Adrenal gland (tissue), 19 donors: ENCODE measurements around the gene SLC9B2. TPM values are rescaled to one million over a fixed set of nuclear protein-coding genes. Genes with fewer than 3 reads are reported as not detected.

Experiments used
- DNase-seq, 7 donors: peaks; one replicate each; pipeline ENCODE4 v3.0.0-alpha.2; 2019 to 2020
- H3K27ac ChIP-seq, 5 donors: fragments of 200-600 bp; sonication (generic) in 4 of 5; 1 replicate in 3 of 5; 2 replicates in 2 of 5; pipeline versions ENCODE4 v1.5.1 to v1.8.0; 2016 to 2020; ENCODE audit warnings: mild to moderate bottlenecking in 1 of 5
- H3K27me3 ChIP-seq: fragments of 200-600 bp; 2 replicates; pipeline ENCODE4 v1.8.0; 2021
- H3K36me3 ChIP-seq, 2 donors: fragments of 200-600 bp; replicated peaks in 1 of 2; 1 replicate in 1 of 2; 2 replicates in 1 of 2; pipeline versions ENCODE4 v1.5.1 to v1.8.0; 2018 to 2022
- H3K4me1 ChIP-seq, 2 donors: fragments of 200-600 bp; replicated peaks in 1 of 2; 1 replicate in 1 of 2; 2 replicates in 1 of 2; pipeline versions ENCODE4 v1.5.1 to v1.8.0; 2018 to 2021
- H3K4me3 ChIP-seq, 4 donors: fragments of 200-600 bp; sonication (generic) in 3 of 4; one replicate each; pipeline ENCODE4 v1.5.1; 2016 to 2018
- H3K9me3 ChIP-seq, 3 donors: fragments of 200-600 bp; sonication (generic) in 1 of 3; replicated peaks in 1 of 3; 1 replicate in 2 of 3; 2 replicates in 1 of 3; pipeline versions ENCODE4 v1.5.1 to v1.8.0; 2016 to 2021
- POLR2A ChIP-seq, 2 donors: fragments of 450-650 bp; IDR thresholded peaks; one replicate each; pipeline ENCODE4 v1.6.1; 2017; ENCODE audit warnings: antibody characterized with exemption in 2 of 2, mild to moderate bottlenecking in 2 of 2, moderate library complexity in 1 of 2
- WGBS, 4 donors: extraction: QIAGEN DNeasy Blood & Tissue Kit in 2 of 4; methylation state at CpG; one replicate each; pipeline versions ENCODE4 v1.1.5 to v1.1.7; 2013 to 2017; 5-methylcytosine and 5-hydroxymethylcytosine counted together
- intact Hi-C, 2 donors: fragments of 100-400 bp; cut with DNase I; formaldehyde crosslinking; loops; one replicate each; pipeline versions ENCODE4 v1.14.1 to v1.15.0; 2022 to 2023
- long read RNA-seq, 10 donors: library from polyadenylated mRNA in 3 of 10; unstranded in 2 of 10; stranded (forward) in 1 of 10; transcript quantifications; one replicate each; pipeline ENCODE4 v2.0.0 and lab custom pipeline, GENCODE V29; 2021 to 2026
- polyA plus RNA-seq, 3 donors: library from polyadenylated mRNA; stranded (reverse); fragments of 200-250 nt in 2 of 3; fragments of 350-450 nt in 1 of 3; fragmentation: Illumina TruSeq in 1 of 3; extraction: RNeasy Lipid Tissue Mini Kit (QIAGEN cat#74804) in 1 of 3; gene quantifications; one replicate each; pipeline ENCODE4 v1.2.3, GENCODE V29; 2013 to 2014
- total RNA-seq, 9 donors: library from RNA; depleted of rRNA in 4 of 9; stranded (reverse); fragments of >200 nt in 4 of 9; fragments of 120-200 nt in 1 of 9; fragmentation: NEBNext Ultra II Directional in 1 of 9; extraction: Animal tissue kit (Norgen Biotek cat#: 25700) in 1 of 9; gene quantifications; one replicate each; pipeline versions ENCODE4 v1.1.0 to v1.2.4, GENCODE V29; 2013 to 2023
- TF ChIP-seq, protein P1 (sequence below), 6 experiments: fragments of 450-650 bp in 4 of 6; fragments of 200-600 bp in 2 of 6; sonication (generic) in 1 of 6; IDR thresholded peaks; 1 replicate in 5 of 6; 2 replicates in 1 of 6; pipeline versions ENCODE4 v1.5.1 to v1.8.0; 2016 to 2021; ENCODE audit warnings: antibody characterized with exemption in 6 of 6, mild to moderate bottlenecking in 2 of 6, moderate library complexity in 1 of 6
- donor health status: healthy with polysubstance abuse.
- donor health status: Bipolar disorder and iron deficiency.
- donor health status: DM: yes; HTN: yes; CAD: no.
- donor health status: DM: no; HTN: no; CAD: no.
- donor health status: DM: no; HTN: no; CAD: no.
- donor health status: DM: yes; HTN: yes; CAD: no.

SLC9B2 gene, protein sequence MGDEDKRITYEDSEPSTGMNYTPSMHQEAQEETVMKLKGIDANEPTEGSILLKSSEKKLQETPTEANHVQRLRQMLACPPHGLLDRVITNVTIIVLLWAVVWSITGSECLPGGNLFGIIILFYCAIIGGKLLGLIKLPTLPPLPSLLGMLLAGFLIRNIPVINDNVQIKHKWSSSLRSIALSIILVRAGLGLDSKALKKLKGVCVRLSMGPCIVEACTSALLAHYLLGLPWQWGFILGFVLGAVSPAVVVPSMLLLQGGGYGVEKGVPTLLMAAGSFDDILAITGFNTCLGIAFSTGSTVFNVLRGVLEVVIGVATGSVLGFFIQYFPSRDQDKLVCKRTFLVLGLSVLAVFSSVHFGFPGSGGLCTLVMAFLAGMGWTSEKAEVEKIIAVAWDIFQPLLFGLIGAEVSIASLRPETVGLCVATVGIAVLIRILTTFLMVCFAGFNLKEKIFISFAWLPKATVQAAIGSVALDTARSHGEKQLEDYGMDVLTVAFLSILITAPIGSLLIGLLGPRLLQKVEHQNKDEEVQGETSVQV
- total RNA-seq (10 to 100 TPM in 7 of 9 donors, 1 to 10 TPM in 2; 7.2 to 16.3 (median 14.3) TPM), polyA plus RNA-seq (10 to 100 TPM; 12.4 to 14.8 (median 13.3) TPM)
- long read RNA-seq, donor 1, partial matches to known transcripts, result 0 of 2 reads
- long read RNA-seq, donor 1, other reads (novel, unspliced or antisense), result 0 of 2 reads
- long read RNA-seq, donor 2, result 0 reads
- long read RNA-seq, donor 3, partial matches to known transcripts, result 0 of 2 reads
- long read RNA-seq, donor 3, other reads (novel, unspliced or antisense), result 0 of 2 reads
- long read RNA-seq, donor 4, partial matches to known transcripts, result 1 of 9 reads
- long read RNA-seq, donor 4, other reads (novel, unspliced or antisense), result 3 of 9 reads
- long read RNA-seq, donor 5, transcript SLC9B2-202 (12 exons, 3,126 nt), result major isoform, 12 of 21 reads
- long read RNA-seq, donor 5, partial matches to known transcripts, result 3 of 21 reads
- long read RNA-seq, donor 5, other reads (novel, unspliced or antisense), result 4 of 21 reads
- long read RNA-seq, donor 6, partial matches to known transcripts, result 0 of 2 reads
- long read RNA-seq, donor 6, other reads (novel, unspliced or antisense), result 1 of 2 reads
- long read RNA-seq, donor 7, result 0 reads
- long read RNA-seq, donor 8, partial matches to known transcripts, result 0 of 1 reads
- long read RNA-seq, donor 8, other reads (novel, unspliced or antisense), result 0 of 1 reads
- long read RNA-seq, donor 9, result 0 reads
- long read RNA-seq, donor 10, partial matches to known transcripts, result 0 of 1 reads
- long read RNA-seq, donor 10, other reads (novel, unspliced or antisense), result 0 of 1 reads

GRCh38 chr4:103076747-103077347, at the start of gene SLC9B2:
TSS of gene SLC9B2 (minus strand) at chr4:103076761. CDS start at chr4:103067550, 9,211 bp downstream.
- 15 to 19% (median 19%) methylated on average over 21 of the region's 21 CpGs for WGBS, 4 donors
- no peaks in the 10 kb centered on the region for H3K9me3 ChIP-seq
- intact Hi-C loops, result no loop called here
- peak within 1 kb of the TSS in 3 of 4 donors; percentile 21 to 62 (median 54) for H3K4me3 ChIP-seq
- DNase-seq, result no peak
- TF ChIP-seq, protein P1, sequence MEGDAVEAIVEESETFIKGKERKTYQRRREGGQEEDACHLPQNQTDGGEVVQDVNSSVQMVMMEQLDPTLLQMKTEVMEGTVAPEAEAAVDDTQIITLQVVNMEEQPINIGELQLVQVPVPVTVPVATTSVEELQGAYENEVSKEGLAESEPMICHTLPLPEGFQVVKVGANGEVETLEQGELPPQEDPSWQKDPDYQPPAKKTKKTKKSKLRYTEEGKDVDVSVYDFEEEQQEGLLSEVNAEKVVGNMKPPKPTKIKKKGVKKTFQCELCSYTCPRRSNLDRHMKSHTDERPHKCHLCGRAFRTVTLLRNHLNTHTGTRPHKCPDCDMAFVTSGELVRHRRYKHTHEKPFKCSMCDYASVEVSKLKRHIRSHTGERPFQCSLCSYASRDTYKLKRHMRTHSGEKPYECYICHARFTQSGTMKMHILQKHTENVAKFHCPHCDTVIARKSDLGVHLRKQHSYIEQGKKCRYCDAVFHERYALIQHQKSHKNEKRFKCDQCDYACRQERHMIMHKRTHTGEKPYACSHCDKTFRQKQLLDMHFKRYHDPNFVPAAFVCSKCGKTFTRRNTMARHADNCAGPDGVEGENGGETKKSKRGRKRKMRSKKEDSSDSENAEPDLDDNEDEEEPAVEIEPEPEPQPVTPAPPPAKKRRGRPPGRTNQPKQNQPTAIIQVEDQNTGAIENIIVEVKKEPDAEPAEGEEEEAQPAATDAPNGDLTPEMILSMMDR (IDR thresholded peaks at IDR 0.05), result no peak
- TF ChIP-seq POLR2A (IDR thresholded peaks at IDR 0.05), result no peak
- peaks cover 0 to 17% of the 10 kb centered on the region in 2 donors for H3K36me3 ChIP-seq
- peaks cover 6 to 23% of the 10 kb centered on the region in 2 donors for H3K4me1 ChIP-seq
- no peaks in the 10 kb centered on the region for H3K27me3 ChIP-seq
- H3K27ac ChIP-seq, result peak within 1 kb of the TSS; percentile 15 to 93 (median 85)

- intact Hi-C loops, result no loop called here
- H3K27ac ChIP-seq, result no peak overlapping the region
- no peak for DNase-seq
- no peaks in the 10 kb centered on the region for H3K4me1 ChIP-seq
- no peak for TF ChIP-seq POLR2A (IDR thresholded peaks at IDR 0.05)
- TF ChIP-seq, protein P1 (IDR thresholded peaks at IDR 0.05), result no peak
- H3K9me3 ChIP-seq, result peaks cover 0 to 8% (median 0%) of the 10 kb centered on the region in 3 donors
- WGBS, 4 donors, result 92 to 96% (median 96%) methylated on average over 3 of the region's 3 CpGs
- H3K36me3 ChIP-seq, result no peaks in the 10 kb centered on the region
- H3K4me3 ChIP-seq, result no peak overlapping the region
- H3K27me3 ChIP-seq, result no peaks in the 10 kb centered on the region
Observed at GRCh38 chr4:103126126-103126525, 49.6 kb upstream of the SLC9B2 start.

DNA sequence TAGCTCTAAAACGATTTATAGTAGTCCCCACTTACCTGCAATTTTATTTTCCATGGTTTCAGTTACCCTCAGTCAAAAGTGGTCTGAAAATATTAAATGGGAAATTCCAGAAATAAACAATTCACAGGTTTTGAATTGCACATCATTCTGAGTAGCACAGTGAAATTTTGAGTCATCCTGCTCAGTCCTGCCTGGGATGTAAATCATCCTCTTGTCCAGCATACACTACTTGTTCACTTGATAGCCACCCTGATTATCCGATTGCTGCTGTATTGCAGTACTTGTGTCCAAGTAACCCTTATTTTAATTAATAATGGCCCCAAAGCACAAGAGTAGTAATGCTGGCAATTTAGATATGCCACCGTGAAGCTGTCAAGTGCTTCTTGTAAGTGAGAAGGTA, 46.6 kb upstream of the SLC9B2 start:
- TF ChIP-seq, protein P1 (IDR thresholded peaks at IDR 0.05), result no peak
- TF ChIP-seq POLR2A (IDR thresholded peaks at IDR 0.05), result no peak

More for the DNA sequence above, 46.6 kb upstream of the SLC9B2 start:
- H3K4me3 ChIP-seq, result no peak overlapping the region
- DNase-seq, result no peak
- H3K27ac ChIP-seq, result no peak overlapping the region
- WGBS, 4 donors, result 78 to 91% (median 84%) methylated on average over 3 of the region's 3 CpGs
- H3K27me3 ChIP-seq, result no peaks in the 10 kb centered on the region
- peaks cover 0 to 5% (median 0%) of the 10 kb centered on the region in 3 donors for H3K9me3 ChIP-seq
- no peaks in the 10 kb centered on the region for H3K4me1 ChIP-seq
- no peaks in the 10 kb centered on the region for H3K36me3 ChIP-seq
- intact Hi-C loops, result no loop called here
